SK-N-SH treated with all-trans-retinoic acid at 6 μM for 48 hours (cell line): ENCODE measurements around the gene RELA.

ENCODE experiments used
- ATAC-seq: fragments of 200-7000 bp; cut with Tn5 transposase; 3 replicates; pipeline ENCODE4 v1.9.1; 2020; ENCODE audit warnings: mild to moderate bottlenecking, moderate library complexity
- ARNTL ChIP-seq: fragments of 450-650 bp; formaldehyde crosslinking; IDR thresholded peaks from 2 replicates; pipeline ENCODE4 v1.5.0; 2020; ENCODE audit warnings: low read depth, mild to moderate bottlenecking, moderate library complexity, borderline replicate concordance
- BACH2 ChIP-seq: fragments of 250-450 bp; sonication (Bioruptor Pico); IDR thresholded peaks from 2 replicates; pipeline ENCODE4 v1.9.0; 2021; ENCODE audit warnings: mild to moderate bottlenecking, borderline replicate concordance
- CSDC2 ChIP-seq: fragments of 250-450 bp; sonication (Bioruptor Pico); IDR thresholded peaks from 2 replicates; pipeline ENCODE4 v1.5.0; 2020; ENCODE audit warnings: mild to moderate bottlenecking, moderate library complexity
- CSRNP3 ChIP-seq: fragments of 250-450 bp; sonication (Bioruptor Pico); IDR thresholded peaks from 2 replicates; pipeline ENCODE4 v1.5.1; 2021; ENCODE audit warnings: mild to moderate bottlenecking, moderate library complexity
- ESRRG ChIP-seq: fragments of 250-450 bp; sonication (Bioruptor Pico); IDR thresholded peaks from 2 replicates; pipeline ENCODE4 v1.6.1; 2021; ENCODE audit warnings: mild to moderate bottlenecking
- GLIS3 ChIP-seq: fragments of 250-450 bp; sonication (Bioruptor Pico); IDR thresholded peaks from 2 replicates; pipeline ENCODE4 v1.5.0; 2020; ENCODE audit warnings: mild to moderate bottlenecking, moderate library complexity
- ISL1 ChIP-seq: fragments of 250-450 bp; sonication (Bioruptor Pico); IDR thresholded peaks from 2 replicates; pipeline ENCODE4 v2.1.2; 2022; ENCODE audit warnings: mild to moderate bottlenecking, moderate library complexity
- OSR1 ChIP-seq: fragments of 250-450 bp; sonication (Bioruptor Pico); IDR thresholded peaks from 2 replicates; pipeline ENCODE4 v1.8.0; 2022; ENCODE audit warnings: moderate library complexity, mild to moderate bottlenecking, inconsistent platforms
- PPARA ChIP-seq: fragments of 250-450 bp; sonication (Bioruptor Pico); IDR thresholded peaks from 2 replicates; pipeline ENCODE4 v1.5.0; 2020; ENCODE audit warnings: mild to moderate bottlenecking, borderline replicate concordance
- RARB ChIP-seq: fragments of 250-450 bp; sonication (Bioruptor Pico); IDR thresholded peaks from 2 replicates; pipeline ENCODE4 v1.8.0; 2021; ENCODE audit warnings: mild to moderate bottlenecking, moderate library complexity
- SNAI2 ChIP-seq: fragments of 250-450 bp; sonication (Bioruptor Pico); IDR thresholded peaks from 2 replicates; pipeline ENCODE4 v1.5.0; 2020; ENCODE audit warnings: mild to moderate bottlenecking, moderate library complexity
- TCF4 ChIP-seq: fragments of 250-450 bp; sonication (Bioruptor Pico); IDR thresholded peaks from 2 replicates; pipeline ENCODE4 v1.8.0; 2021; ENCODE audit warnings: mild to moderate bottlenecking, moderate library complexity, borderline replicate concordance
- TOX ChIP-seq: fragments of 250-450 bp; sonication (Bioruptor Pico); IDR thresholded peaks from 2 replicates; pipeline ENCODE4 v1.8.0; 2021; ENCODE audit warnings: mild to moderate bottlenecking, moderate library complexity, borderline replicate concordance
- ZC3H10 ChIP-seq: fragments of 250-450 bp; sonication (Bioruptor Pico); IDR thresholded peaks from 2 replicates; pipeline ENCODE4 v1.5.1; 2021; ENCODE audit warnings: mild to moderate bottlenecking, moderate library complexity
- ZFP3 ChIP-seq: fragments of 250-450 bp; sonication (Bioruptor Pico); IDR thresholded peaks from 2 replicates; pipeline ENCODE4 v1.5.0; 2020; ENCODE audit warnings: mild to moderate bottlenecking, moderate library complexity
- ZFP30 ChIP-seq: fragments of 450-650 bp; formaldehyde crosslinking; IDR thresholded peaks from 2 replicates; pipeline ENCODE4 v1.5.0; 2022; ENCODE audit warnings: mild to moderate bottlenecking, moderate library complexity
- ZNF565 ChIP-seq: fragments of 450-650 bp; formaldehyde crosslinking; conservative IDR thresholded peaks from 2 replicates; pipeline ENCODE4 v1.5.0; 2020; ENCODE audit warnings: low read depth, mild to moderate bottlenecking, moderate library complexity
- ZNF70 ChIP-seq: fragments of 450-650 bp; formaldehyde crosslinking; IDR thresholded peaks from 2 replicates; pipeline ENCODE4 v1.5.0; 2020; ENCODE audit warnings: mild to moderate bottlenecking, moderate library complexity
- ZNF8 ChIP-seq: fragments of 450-650 bp; formaldehyde crosslinking; IDR thresholded peaks from 2 replicates; pipeline ENCODE4 v1.5.0; 2020; ENCODE audit warnings: mild to moderate bottlenecking, moderate library complexity
- TF ChIP-seq, protein P1 (sequence below): fragments of 250-450 bp; sonication (Bioruptor Pico); IDR thresholded peaks from 2 replicates; pipeline ENCODE4 v1.5.0; 2020; ENCODE audit warnings: mild to moderate bottlenecking, moderate library complexity
- TF ChIP-seq, protein P2 (sequence below): fragments of 250-450 bp; sonication (Bioruptor Pico); IDR thresholded peaks from 2 replicates; pipeline ENCODE4 v1.8.0; 2021; ENCODE audit warnings: low read depth, mild to moderate bottlenecking, moderate library complexity, borderline replicate concordance
- TF ChIP-seq, protein P3 (sequence below): fragments of 250-450 bp; sonication (Bioruptor Pico); IDR thresholded peaks from 2 replicates; pipeline ENCODE4 v1.5.1; 2020; ENCODE audit warnings: low read depth, mild to moderate bottlenecking, moderate library complexity

RELA gene

GRCh38 chr11:65613091-65613928 is 49.4 kb downstream of the RELA start (continued):
- TF ChIP-seq SNAI2 (CRISPR knock-in tag) (no peak), ZNF565 (CRISPR knock-in tag) (no peak), TOX (CRISPR knock-in tag) (no peak), BACH2 (no peak), TCF4 (no peak), ZFP30 (no peak), ZFP3 (CRISPR knock-in tag) (no peak), ARNTL (no peak)
- TF ChIP-seq, all 23 proteins: peak for 0

DNA sequence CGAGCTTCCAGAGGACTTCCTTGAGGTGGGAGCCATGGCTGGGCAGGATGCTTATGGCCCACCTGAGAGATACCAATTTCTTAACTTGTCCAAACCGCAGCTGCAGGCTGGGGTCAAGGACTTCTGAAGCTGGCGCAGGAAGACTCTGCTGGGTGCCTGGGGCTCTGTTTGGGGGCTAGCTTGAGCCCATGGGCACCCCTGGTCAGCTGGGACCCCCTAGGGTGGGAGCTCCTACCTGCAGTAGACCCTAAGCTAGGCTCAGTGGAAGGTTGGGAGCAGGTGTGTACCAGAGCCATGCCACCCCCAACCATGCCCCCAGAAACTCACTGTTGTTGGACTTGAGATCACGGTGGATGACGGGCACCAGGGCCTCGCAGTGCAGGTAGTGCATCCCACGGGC is 50.0 kb downstream of the RELA start:
- ATAC-seq = no peak

DNA sequence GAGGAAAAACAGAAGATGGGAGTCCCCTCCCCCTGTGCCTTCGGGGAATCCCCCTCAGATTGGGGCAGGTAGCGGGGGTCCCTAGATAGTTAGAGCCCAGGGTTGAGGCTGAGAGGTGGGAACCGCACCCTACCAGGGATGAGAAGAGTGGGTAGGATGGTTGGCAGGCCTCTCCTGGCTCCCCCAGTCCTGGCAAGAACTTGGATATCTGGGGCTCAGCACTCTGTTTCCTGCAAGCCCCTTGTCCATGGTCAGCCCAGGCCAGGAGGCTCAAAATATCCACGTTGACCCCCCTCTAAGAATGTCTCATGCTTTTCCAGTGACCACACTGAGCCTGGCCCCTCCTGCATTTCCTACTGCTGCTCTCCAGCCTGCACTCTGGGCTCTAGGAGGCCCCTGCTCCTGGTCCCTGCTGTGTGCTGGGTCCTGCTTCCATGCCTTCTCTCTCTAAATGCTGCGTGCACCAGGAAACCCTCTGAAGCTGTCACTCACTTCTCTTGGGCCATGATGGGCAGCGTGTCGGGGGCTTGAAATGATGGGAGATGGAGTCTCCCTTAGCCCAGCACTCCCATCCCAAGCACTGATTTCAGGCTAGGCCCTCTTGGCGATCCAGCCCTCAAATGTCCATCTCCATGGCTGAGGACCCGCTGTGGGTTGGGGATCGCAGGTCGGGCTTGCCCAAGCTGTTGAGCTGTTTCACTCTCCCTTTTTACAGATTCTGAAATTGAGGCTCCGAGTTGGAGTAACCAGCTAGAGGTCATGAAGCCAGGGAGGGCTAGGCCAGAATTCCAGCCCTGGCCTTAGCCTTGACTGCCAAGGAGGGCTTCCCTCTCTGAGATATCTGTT is 50.7 kb downstream of the RELA start:
- ATAC-seq = no peak
- TF ChIP-seq BACH2 (no peak), TOX (CRISPR knock-in tag) (no peak), ZC3H10 (CRISPR knock-in tag) (no peak), OSR1 (no peak)
- TF ChIP-seq, protein P1, sequence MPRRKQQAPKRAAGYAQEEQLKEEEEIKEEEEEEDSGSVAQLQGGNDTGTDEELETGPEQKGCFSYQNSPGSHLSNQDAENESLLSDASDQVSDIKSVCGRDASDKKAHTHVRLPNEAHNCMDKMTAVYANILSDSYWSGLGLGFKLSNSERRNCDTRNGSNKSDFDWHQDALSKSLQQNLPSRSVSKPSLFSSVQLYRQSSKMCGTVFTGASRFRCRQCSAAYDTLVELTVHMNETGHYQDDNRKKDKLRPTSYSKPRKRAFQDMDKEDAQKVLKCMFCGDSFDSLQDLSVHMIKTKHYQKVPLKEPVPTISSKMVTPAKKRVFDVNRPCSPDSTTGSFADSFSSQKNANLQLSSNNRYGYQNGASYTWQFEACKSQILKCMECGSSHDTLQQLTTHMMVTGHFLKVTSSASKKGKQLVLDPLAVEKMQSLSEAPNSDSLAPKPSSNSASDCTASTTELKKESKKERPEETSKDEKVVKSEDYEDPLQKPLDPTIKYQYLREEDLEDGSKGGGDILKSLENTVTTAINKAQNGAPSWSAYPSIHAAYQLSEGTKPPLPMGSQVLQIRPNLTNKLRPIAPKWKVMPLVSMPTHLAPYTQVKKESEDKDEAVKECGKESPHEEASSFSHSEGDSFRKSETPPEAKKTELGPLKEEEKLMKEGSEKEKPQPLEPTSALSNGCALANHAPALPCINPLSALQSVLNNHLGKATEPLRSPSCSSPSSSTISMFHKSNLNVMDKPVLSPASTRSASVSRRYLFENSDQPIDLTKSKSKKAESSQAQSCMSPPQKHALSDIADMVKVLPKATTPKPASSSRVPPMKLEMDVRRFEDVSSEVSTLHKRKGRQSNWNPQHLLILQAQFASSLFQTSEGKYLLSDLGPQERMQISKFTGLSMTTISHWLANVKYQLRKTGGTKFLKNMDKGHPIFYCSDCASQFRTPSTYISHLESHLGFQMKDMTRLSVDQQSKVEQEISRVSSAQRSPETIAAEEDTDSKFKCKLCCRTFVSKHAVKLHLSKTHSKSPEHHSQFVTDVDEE (CRISPR knock-in tag) = no peak
- TF ChIP-seq, protein P2, sequence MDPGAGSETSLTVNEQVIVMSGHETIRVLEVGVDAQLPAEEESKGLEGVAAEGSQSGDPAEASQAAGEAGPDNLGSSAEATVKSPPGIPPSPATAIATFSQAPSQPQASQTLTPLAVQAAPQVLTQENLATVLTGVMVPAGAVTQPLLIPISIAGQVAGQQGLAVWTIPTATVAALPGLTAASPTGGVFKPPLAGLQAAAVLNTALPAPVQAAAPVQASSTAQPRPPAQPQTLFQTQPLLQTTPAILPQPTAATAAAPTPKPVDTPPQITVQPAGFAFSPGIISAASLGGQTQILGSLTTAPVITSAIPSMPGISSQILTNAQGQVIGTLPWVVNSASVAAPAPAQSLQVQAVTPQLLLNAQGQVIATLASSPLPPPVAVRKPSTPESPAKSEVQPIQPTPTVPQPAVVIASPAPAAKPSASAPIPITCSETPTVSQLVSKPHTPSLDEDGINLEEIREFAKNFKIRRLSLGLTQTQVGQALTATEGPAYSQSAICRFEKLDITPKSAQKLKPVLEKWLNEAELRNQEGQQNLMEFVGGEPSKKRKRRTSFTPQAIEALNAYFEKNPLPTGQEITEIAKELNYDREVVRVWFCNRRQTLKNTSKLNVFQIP (CRISPR knock-in tag) = no peak

More for the DNA sequence above, 50.0 kb downstream of the RELA start:
- TF ChIP-seq SNAI2 (CRISPR knock-in tag) (no peak), TOX (CRISPR knock-in tag) (no peak), GLIS3 (no peak), ZNF70 (CRISPR knock-in tag) (no peak), ZNF565 (CRISPR knock-in tag) (no peak), ZNF8 (no peak), PPARA (CRISPR knock-in tag) (no peak), CSRNP3 (CRISPR knock-in tag) (no peak), ZC3H10 (CRISPR knock-in tag) (no peak), CSDC2 (CRISPR knock-in tag) (no peak), TCF4 (no peak), ISL1 (CRISPR knock-in tag) (no peak), ARNTL (no peak), ESRRG (CRISPR knock-in tag) (no peak), ZFP3 (CRISPR knock-in tag) (no peak), RARB (CRISPR knock-in tag) (no peak)
- TF ChIP-seq, protein P3, sequence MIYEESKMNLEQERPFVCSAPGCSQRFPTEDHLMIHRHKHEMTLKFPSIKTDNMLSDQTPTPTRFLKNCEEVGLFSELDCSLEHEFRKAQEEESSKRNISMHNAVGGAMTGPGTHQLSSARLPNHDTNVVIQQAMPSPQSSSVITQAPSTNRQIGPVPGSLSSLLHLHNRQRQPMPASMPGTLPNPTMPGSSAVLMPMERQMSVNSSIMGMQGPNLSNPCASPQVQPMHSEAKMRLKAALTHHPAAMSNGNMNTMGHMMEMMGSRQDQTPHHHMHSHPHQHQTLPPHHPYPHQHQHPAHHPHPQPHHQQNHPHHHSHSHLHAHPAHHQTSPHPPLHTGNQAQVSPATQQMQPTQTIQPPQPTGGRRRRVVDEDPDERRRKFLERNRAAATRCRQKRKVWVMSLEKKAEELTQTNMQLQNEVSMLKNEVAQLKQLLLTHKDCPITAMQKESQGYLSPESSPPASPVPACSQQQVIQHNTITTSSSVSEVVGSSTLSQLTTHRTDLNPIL (CRISPR knock-in tag) = no peak
- TF ChIP-seq, protein P2 (CRISPR knock-in tag) = no peak
- TF ChIP-seq, protein P1 (CRISPR knock-in tag) = no peak
